ENCODE data around the gene FBXL15. TPM values are rescaled to one million over a fixed set of nuclear protein-coding genes. Genes with fewer than 3 reads are reported as not detected.

The FBXL15 gene
- total and polyA plus RNA-seq, 9 of the 15 experiments (the other 6 are each of a cell fraction or from before 2014, with no cell fraction given), result 0.08 to 25.9 (median 3.5) TPM

GRCh38 chr10:102432162-102432950, 11.7 kb downstream of the FBXL15 start, which contains the start of gene CUEDC2 (continued):
- TF ChIP-seq THRAP3 (IDR thresholded peaks at IDR 0.05; ENCODE audit: borderline replicate concordance) (no peak), POU5F1 (IDR thresholded peaks at IDR 0.05; ENCODE audit: borderline replicate concordance, low read depth, low read length, partially characterized antibody) (peak; percentile 96), TSC22D4 (tag; IDR thresholded peaks at IDR 0.05) (no peak), CBX1 (IDR thresholded peaks at IDR 0.05; ENCODE audit: low read depth) (0 out of 2 replicates have a peak, but pooled peaks have one; percentile 63), MEF2D (tag; conservative IDR thresholded peaks at IDR 0.05; ENCODE audit: low read depth) (no peak), ZNF316 (IDR thresholded peaks at IDR 0.05) (no peak), SMARCA5 (IDR thresholded peaks at IDR 0.05) (no peak), FOXA1 (IDR thresholded peaks at IDR 0.05; ENCODE audit: borderline replicate concordance) (no peak), HDAC1 (IDR thresholded peaks at IDR 0.05) (no peak), PATZ1 (CRISPR knock-in tag; IDR thresholded peaks at IDR 0.05; ENCODE audit: borderline replicate concordance) (no peak), ZNF280A (IDR thresholded peaks at IDR 0.05; ENCODE audit: low read depth, partially characterized antibody) (no peak), ZNF707 (CRISPR knock-in tag; conservative IDR thresholded peaks at IDR 0.05) (no peak), RFX7 (CRISPR knock-in tag; IDR thresholded peaks at IDR 0.05) (no peak), TRIM25 (IDR thresholded peaks at IDR 0.05; ENCODE audit: borderline replicate concordance) (no peak), BRD9 (IDR thresholded peaks at IDR 0.05; ENCODE audit: low read depth, partially characterized antibody) (no peak), MAFF (IDR thresholded peaks at IDR 0.05; ENCODE audit: low read length) (no peak), ZBTB1 (CRISPR knock-in tag; IDR thresholded peaks at IDR 0.05; ENCODE audit: borderline replicate concordance, low read depth) (no peak)
